Measurements from ENCODE around the gene IARS2.

- TF ChIP-seq CTCF (IDR thresholded peaks at IDR 0.05), result no peak
- no peak for TF ChIP-seq POLR2A (IDR thresholded peaks at IDR 0.05)
- TF ChIP-seq POLR2AphosphoS5 (IDR thresholded peaks at IDR 0.05), result no peak
Measured at GRCh38 chr1:220182111-220182510, 88.2 kb downstream of the IARS2 start.
